Measurements from ENCODE around the gene OR6K3. TPM values are rescaled to one million over a fixed set of nuclear protein-coding genes. Genes with fewer than 3 reads are reported as not detected.

OR6K3 gene, protein sequence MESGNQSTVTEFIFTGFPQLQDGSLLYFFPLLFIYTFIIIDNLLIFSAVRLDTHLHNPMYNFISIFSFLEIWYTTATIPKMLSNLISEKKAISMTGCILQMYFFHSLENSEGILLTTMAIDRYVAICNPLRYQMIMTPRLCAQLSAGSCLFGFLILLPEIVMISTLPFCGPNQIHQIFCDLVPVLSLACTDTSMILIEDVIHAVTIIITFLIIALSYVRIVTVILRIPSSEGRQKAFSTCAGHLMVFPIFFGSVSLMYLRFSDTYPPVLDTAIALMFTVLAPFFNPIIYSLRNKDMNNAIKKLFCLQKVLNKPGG
- total RNA-seq: not detected in 2 replicates

DNA sequence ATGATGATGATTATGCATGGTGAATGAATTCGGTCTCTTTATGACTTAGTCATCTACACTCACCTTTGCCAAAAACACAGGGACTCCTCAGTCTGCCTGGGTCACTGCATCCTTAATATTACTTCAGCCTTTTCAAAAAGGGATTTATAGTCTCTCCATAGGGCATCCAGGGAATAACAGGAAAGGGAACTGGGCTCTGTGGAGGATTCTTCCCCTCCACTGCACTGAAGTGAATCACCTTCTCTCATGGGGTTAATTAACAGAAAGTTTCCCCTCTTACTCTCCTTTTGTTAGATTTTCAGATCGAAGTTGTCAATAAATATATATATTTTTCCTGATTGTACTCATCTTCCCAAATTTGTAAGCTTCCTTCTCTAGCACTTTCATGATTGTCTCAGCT lies at the start of gene OR6K3:
TSS of gene OR6K3 (minus strand) at position 101 of the 400 bp plus-strand sequence. CDS start 2,605 bp downstream, outside the sequence.
- Histone ChIP-seq H3K4me3 (ENCODE audit: low read depth, low read length) (no peak within 1 kb of the TSS), H3K36me3 (ENCODE audit: control insufficient read depth, insufficient read depth, low read length) (no peaks in the 10 kb centered on the region), H3K27me3 (ENCODE audit: control insufficient read depth, insufficient read depth, low read length) (peaks cover 2% of the 10 kb centered on the region)
- DNase-seq (ENCODE audit: low read depth): no peak
- TF ChIP-seq, protein P1, sequence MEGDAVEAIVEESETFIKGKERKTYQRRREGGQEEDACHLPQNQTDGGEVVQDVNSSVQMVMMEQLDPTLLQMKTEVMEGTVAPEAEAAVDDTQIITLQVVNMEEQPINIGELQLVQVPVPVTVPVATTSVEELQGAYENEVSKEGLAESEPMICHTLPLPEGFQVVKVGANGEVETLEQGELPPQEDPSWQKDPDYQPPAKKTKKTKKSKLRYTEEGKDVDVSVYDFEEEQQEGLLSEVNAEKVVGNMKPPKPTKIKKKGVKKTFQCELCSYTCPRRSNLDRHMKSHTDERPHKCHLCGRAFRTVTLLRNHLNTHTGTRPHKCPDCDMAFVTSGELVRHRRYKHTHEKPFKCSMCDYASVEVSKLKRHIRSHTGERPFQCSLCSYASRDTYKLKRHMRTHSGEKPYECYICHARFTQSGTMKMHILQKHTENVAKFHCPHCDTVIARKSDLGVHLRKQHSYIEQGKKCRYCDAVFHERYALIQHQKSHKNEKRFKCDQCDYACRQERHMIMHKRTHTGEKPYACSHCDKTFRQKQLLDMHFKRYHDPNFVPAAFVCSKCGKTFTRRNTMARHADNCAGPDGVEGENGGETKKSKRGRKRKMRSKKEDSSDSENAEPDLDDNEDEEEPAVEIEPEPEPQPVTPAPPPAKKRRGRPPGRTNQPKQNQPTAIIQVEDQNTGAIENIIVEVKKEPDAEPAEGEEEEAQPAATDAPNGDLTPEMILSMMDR (IDR thresholded peaks at IDR 0.05; ENCODE audit: insufficient read depth, low read length, poor library complexity, severe bottlenecking): no peak

- TF ChIP-seq, protein P1 (IDR thresholded peaks at IDR 0.05; ENCODE audit: insufficient read depth, low read length, poor library complexity, severe bottlenecking): no peak
Measured at GRCh38 chr1:158754420-158754819, 33.9 kb upstream of the OR6K3 start, which contains the start of gene OR6K6. Gene OR6K6, plus strand, starts transcription at chr1:158754720. Its CDS starts 168 bp downstream, at chr1:158754888.

GRCh38 chr1:158752155-158752712 lies 31.7 kb upstream of the OR6K3 start:
- Histone ChIP-seq H3K27me3 (ENCODE audit: control insufficient read depth, insufficient read depth, low read length) (no peaks in the 10 kb centered on the region), H3K4me3 (ENCODE audit: low read depth, low read length) (no peak overlapping the region), H3K36me3 (ENCODE audit: control insufficient read depth, insufficient read depth, low read length) (no peaks in the 10 kb centered on the region)
- no peak for DNase-seq (ENCODE audit: low read depth)
- TF ChIP-seq, protein P1 (IDR thresholded peaks at IDR 0.05; ENCODE audit: insufficient read depth, low read length, poor library complexity, severe bottlenecking): no peak

More at GRCh38 chr1:158754420-158754819, 33.9 kb upstream of the OR6K3 start, which contains the start of gene OR6K6:
- H3K4me3 ChIP-seq (ENCODE audit: low read depth, low read length): no peak within 1 kb of the TSS
- no peaks in the 10 kb centered on the region for H3K27me3 ChIP-seq (ENCODE audit: control insufficient read depth, insufficient read depth, low read length)
- DNase-seq (ENCODE audit: low read depth): no peak
- no peaks in the 10 kb centered on the region for H3K36me3 ChIP-seq (ENCODE audit: control insufficient read depth, insufficient read depth, low read length)

DNA sequence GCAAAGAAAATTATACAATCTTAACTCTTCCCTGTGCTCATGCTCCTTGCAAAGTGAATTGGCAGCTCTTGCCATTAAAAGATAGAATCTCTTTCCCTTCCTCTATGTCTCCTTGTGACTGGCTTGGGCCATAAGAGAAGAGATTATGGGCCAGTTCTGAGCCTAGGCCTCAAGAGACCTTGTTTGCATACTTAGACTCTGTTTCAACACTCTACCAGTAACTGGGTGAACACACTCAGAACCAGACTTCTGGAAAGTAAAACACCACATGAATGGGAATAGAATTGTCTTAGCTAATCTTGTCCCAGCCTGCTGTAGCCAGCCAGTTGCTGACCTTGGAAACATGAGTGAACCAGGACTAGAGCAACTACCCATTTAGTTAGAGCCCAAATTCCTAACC lies 15.3 kb upstream of the OR6K3 start:
- Histone ChIP-seq H3K27me3 (ENCODE audit: control insufficient read depth, insufficient read depth, low read length) (no peaks in the 10 kb centered on the region), H3K4me3 (ENCODE audit: low read depth, low read length) (no peak overlapping the region), H3K36me3 (ENCODE audit: control insufficient read depth, insufficient read depth, low read length) (no peaks in the 10 kb centered on the region)
- no peak for DNase-seq (ENCODE audit: low read depth)
- TF ChIP-seq, protein P1 (IDR thresholded peaks at IDR 0.05; ENCODE audit: insufficient read depth, low read length, poor library complexity, severe bottlenecking): no peak

GRCh38 chr1:158732524-158732923 lies 12.0 kb upstream of the OR6K3 start:
- DNase-seq (ENCODE audit: low read depth): no peak

More at GRCh38 chr1:158732524-158732923, 12.0 kb upstream of the OR6K3 start:
- Histone ChIP-seq H3K4me3 (ENCODE audit: low read depth, low read length) (no peak overlapping the region), H3K27me3 (ENCODE audit: control insufficient read depth, insufficient read depth, low read length) (no peaks in the 10 kb centered on the region), H3K36me3 (ENCODE audit: control insufficient read depth, insufficient read depth, low read length) (no peaks in the 10 kb centered on the region)
- TF ChIP-seq, protein P1 (IDR thresholded peaks at IDR 0.05; ENCODE audit: insufficient read depth, low read length, poor library complexity, severe bottlenecking): no peak
